DLD1 (cell line): ENCODE measurements around the gene CERK.
"Not testable (repeated sequence)": the region's sequence is repeated elsewhere in the genome, so short reads cannot be mapped to it uniquely, and the experiment has no call there.

Experiments
- in situ Hi-C: cut with HindIII; loops from 2 replicates; pipeline ENCODE4 v1.10.0; 2017; ENCODE audit warnings: low sequenced_read_pairs

CERK gene

DNA sequence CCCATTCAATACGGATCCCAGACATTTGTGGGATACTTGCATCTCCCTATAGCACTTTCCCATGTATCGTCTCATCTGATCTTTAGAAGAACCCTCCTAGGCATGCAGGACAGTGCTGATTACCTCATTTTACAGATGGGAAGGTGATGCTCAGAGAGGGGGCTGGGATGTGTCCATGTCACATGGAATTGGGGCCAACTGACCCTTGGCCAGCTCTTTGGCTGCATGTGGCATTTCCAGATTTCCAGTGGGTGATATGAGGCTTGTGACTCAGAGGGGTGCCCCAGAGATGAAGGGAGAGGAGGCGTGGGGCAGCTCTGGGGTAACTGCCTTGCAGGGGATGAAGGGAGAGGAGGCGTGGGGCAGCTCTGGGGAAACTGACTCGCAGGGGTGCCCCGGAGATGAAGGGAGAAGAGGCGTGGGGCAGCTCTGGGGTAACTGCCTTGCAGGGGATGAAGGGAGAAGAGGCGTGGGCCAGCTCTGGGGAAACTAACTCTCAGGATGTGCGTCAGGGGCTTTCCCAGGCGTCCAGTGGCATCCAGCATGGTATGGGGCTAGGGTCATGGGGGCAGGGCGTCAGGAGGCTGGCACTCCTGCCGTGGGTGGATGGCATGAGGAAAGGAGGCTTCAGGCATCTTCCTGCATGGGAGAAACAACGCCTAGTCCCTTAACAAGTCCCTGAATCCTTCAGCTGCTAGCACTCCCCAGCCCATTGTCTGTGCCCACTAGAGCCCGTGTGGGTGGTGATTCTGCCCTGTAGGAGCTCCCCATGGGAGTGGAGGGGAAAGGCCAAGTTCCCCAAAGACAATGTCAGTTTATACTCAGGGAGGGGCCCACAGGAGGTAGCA, 11.9 kb upstream of the CERK start:
- in situ Hi-C loops: no loop called here

DNA sequence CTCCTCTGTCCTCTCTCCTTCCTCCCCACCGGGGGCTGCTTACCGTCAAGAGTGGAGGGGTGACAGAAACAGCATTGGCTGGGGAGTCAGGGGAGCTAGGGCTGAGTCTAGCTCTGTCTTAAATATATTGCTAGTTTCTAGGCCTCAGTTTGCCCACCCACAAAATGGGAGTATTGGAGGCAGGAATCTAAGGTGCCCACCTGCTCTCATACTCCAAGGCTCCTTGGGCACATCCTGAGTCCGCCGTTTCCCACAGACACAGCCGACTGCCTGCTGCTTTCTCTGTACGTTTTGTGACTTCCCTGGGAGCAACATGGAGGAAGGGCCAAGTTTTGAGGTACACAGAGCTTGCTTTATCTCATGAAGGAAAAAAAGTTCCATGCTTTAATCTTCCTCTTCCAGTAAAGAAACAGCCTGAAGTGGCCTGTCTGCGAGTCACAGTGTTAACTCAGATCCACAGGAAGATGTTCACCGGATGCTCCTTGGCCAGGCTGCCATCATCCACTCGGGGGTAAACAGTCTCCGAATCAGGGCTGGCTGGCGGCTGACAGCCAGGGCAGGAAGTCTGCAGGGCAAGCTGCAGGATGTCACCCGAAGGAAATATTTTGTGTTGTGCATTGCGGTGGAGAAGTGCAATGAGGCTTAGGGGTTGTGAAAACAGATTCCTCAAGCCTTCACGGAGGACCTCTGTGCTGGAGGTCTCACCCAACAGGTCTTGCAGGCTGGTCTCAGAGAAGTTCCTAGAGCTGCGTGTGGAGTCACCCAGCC, 11.0 kb upstream of the CERK start:
- in situ Hi-C loops: no loop called here

DNA sequence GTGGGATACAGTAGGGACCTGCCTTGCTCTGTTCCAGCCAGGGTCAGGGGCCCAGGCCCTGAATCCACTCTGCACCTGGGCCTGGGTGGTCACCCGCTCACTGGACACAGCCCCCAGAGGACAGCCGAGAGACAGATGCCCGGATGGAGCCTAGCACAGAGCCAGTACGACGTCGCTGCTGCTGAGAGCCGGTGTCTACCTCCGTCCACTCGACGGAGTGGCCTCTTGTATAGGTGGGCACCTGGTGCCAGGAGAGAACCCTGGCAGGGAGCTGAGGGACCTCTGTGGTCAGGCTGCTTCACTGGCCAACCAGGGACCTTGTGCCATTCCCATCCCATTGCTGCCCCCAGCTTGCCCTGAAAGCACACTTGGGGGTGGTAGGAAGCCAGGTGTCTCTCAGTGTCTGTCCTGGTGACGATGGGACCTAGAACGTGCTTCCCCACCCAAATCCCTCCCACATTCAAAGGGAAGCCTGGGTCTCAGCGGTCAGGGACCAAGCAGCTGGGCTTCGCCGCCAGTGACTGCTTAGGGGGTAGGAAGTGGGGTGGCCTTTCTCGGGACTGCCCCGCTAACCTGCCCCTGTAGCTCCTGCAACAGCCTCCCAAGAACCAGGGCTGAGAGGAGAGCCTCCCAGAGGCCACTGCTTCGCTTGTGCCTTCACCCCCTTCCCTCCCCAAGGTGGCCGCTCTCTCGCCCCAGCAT, 10.3 kb upstream of the CERK start:
- in situ Hi-C loops: no loop called here

DNA sequence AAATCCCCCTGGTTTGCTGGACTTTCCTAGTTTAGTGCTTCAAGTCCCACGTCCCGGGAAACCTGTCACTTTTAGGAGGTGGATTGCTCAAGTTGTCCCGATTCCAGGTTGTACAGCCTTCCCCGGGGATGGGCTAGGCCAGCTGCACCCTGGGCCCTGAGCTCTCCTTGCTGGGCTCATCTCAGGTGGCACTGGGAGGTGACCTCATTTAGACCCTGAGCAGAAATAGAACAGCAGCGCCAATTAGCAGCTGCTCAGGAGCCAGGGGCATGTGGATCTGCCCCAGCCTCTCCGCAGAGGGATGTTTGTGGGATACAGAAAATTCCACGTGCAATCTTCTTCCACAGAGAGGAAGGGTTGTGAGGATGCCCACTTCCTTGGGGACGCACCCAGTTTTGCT, 9.6 kb upstream of the CERK start:
- in situ Hi-C loops: no loop called here

DNA sequence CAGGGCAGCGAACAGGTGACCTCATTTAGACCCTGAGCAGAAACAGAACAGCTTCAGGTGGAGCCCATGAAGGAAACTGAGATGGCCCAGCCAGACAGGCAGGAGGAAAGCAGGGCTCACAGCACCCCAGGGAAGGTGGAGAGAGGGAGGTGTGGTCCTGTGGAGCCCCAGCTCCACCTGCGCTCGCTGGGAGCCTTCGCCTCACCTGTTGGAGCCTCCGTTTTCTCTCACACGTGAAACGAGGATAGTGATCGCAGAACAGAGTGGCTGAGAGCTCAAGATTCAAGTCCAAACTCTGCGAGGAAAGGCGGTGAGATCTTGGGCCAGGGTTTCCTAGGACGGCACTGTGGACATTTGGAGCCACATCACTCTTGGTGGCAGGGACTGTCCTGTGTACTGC, 8.6 kb upstream of the CERK start:
- in situ Hi-C loops: no loop called here

DNA sequence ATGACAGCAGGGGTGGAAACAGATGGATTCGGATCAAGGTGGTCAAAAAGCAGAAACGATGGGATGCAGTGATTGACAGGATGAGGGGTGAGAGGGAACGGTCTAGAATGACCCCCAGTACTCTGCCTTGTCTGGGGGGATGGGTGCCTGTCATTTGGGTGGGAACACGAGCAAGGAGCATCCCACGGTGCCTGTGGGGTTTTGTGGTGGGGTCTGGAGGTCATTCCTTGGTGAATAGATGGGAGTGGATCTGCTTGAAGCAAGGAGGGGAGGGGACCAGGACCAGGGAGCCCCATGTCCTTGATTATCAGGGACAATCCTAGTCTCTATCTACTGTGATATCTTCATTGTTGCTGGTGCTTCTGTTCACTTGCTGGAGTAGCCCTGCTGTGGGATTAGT, 8.1 kb upstream of the CERK start:
- in situ Hi-C loops: no loop called here

DNA sequence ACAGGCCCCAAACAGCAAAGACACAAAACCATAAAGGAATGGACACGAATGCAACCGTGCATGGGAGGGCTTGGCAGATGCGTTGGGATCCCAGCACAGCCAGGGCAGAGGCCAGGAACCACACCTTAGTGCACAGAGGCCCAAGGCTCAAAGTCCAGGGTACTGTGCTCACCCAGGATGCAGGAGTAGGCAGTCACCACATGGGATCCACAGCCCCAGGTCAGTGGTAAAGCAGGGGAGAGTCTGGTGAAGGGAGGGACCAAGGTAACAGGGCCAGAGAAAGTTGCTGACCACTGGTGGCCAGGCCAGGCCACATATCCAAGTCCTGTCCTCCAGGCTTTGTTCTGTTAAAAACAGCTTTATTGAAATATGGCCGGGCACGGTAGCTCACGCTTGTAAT, 6.5 kb upstream of the CERK start:
- in situ Hi-C loops: no loop called here

DNA sequence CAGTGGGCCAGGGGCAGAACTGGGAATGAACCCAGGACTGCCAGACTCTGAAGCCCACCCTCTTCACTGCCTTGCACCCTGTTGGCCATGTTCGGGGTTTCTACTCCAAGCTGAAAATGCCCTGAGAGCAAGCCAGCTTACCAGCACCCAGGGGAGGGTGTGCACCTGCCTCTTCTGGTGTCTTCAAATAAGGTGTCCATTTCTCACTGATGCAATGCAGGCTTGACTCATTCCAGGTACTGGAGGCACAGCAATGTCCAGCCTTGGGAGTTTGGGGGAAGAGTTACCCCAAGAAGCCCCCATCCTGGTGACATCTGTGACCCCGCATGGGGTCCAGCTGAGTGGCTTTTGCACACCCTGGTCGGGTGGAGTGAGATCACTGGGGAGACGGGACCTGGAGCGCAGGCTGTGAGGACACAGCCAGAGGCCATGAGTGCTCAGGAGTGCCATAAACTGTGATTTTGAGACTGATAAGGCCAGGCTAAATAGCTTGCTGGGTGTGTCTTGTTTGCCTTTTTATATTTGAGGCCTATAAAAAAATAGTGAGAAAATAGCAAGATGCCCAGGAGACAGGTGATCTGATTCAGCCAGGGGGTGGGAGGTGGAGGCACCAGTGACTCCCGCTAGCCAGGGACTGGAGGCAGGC, 4.6 kb upstream of the CERK start:
- in situ Hi-C loops: no loop called here

DNA sequence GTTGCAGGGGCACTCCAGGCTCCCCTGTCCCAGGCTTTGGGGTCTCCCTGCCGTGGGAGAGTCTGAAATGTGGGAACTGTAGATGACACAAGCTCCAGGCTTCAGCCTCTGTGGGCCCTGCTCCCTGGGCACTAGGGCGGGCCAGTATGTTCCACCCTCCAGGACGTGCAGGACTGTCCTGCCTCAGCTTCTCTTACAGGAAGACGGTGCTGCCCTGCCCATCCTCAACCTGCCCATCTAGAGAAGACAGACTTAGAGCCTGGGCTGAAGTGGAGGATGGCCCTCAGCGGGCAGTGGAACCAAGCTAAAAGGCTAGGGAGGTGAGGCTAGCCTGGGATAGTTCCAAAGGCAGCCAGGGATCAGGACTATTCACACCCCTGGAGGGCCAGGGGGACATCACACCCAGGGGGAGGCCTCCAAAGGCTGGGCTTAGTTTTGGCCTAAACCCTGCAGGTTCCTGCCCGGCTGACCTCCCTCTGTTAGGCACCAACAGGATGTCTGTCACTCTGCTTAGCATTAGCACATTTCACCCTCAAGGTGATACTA, 4.0 kb upstream of the CERK start:
- in situ Hi-C loops: no loop called here

DNA sequence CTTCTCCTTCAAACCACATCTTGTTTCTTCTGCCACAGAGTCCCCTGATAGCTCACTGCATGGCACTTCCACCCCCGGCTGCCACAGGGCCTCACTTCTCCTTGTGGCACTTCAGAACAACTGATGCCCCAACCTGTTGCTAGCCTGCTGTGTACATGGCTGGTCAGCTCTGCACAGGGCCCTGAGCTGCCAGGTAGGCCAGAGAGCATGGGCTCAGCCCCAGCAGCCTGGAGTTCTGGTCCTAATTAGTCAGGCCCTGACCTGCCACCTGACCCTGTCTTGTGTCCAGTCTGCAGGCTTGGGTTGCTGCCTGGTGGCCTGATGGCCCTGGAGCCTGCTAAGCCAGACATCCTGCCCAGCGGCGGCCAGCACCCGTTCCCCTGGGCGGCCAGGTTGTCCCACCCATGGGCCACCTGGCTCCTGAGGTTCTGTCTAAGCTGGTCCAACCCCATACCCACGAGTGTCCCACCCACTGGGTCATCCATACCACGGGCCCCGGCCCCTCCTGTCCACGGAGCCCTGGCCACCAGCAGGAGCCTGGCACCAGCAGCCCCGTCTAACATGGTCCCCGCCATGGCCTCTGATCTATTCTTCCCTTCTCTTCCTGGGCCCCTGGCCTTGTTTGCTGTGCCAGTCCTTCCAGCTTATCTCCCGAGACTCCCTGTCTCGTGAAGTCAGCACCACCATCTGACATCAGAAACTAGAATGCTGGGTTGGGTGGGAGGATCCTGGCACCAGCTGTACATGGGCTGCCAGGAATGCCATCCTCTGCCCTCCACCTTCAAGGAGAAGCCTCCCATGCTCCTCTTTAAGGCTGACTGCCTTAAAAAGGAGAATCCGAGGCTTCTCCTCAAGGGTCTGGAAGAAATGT, 3.1 kb upstream of the CERK start:
- in situ Hi-C loops: no loop called here

DNA sequence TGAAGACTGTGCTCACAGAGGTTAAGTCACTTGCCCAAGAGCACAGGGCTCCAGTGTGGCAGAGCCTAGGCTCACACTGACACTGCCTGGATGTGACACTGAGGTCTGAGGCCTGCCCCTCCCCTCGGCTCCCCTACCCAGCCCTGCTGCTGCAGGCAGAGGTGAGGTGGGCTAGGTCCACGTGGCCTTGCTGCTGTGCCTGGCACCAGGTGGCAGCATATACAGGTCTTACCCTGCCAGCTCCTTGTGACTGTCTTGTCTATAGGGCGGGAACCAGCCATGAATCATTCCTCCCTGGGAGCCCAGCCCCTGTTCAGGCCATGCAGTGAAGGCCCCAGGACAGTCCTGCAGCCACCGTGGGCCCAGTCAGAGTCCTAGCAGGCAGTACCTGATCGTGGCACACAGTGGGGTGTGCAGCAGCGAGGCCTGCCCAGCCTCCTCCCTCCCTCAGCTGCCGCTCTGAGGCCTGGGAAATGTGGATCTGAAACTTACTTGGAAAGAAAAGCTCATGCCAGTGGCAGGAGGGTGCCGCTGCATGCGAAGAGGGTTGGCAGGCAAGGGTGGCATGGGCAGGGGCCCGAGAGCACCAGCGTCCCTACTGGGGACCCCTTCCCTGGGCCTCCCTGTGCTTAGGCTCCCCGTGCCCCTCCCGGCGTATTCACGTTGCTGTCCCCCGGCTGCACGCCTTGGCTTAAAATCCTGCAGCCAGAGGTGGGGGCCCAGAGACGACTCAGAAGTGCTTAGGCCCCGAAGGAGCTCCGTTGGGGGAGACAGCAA, 1.2 kb upstream of the CERK start:
- in situ Hi-C loops: no loop called here

DNA sequence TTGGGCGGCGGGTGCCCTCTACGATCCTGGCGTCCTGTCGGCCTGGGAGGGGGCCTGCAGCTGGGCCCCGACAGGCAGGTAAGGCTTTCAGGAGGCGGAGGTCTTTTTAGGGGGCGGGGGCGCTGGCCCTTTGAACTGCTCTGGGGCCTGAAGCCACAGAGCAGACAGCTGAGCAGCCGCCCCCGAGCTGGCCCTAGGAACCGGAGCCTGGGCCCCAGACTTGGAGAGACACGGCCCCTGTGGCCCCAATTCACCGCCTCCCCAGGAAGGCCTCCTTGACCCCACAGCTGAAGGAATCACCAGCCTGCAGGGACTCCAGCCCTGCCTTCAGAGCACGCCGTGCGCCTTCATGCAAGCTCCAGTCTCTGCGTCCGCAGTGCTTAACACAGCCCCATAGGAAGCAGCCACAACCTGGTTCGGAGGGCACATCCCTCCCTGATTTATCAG, 618 bp upstream of the CERK start:
- in situ Hi-C loops: no loop called here

DNA sequence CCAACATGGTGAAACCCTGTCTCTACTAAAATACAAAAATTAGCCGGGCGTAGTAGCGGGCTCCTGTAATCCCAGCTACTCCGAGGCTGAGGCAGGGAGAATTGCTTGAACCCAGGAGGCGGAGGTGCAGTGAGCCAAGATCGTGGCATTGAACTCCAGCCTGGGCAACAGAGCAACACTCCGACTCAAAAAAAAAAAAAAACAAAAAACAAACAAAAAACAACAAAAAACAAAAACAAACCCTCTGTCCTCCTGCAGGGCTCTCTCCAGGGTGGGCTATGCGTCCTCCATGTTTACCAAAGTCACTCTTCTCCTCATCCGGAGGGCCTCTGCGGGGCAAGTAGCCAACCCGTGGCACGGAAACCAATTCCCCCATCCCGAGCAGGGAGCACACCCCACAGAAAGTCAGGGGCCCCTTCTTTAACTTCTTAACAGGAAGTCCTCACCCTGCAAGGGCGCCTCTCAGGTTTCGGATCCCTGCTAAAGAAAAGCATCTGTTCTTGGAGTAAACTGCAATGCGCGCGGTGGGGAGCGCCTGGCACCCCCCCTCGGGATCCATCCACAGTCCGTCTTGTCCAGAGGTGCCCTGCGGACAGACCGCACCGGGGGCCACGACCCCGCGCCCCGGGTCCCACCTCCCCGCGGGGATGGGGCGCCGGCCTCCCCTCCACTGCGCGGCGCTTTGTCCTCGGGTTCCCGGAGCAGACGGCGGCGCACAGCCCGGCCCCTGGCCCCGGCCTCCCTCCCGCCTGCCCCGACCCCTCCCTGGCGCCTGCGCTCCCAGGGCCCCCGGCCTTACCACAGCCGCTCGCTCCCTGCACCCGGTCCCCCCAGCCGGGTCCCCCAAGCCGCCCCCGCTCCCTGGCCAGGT, 712 bp downstream of the CERK start:
- in situ Hi-C loops: no loop called here

DNA sequence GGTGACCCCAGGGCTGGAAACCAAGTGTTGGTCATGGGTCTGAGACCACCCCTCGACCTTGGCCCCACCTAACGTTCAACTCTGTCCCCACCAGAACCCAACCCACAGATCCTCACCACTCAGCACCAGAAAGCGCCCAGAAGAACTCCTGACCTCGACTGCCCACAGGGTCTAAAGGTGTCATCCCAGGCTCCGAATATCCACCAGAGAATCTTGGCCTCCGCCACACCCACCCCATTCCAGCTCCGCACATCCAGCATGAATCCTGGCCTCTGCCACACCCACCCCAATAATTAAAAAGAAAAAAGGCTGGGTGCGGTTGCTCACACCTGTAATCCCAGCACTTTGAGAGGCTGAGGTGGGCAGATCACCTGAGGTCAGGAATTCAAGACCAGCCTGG, 1.3 kb downstream of the CERK start:
- in situ Hi-C loops: no loop called here

DNA sequence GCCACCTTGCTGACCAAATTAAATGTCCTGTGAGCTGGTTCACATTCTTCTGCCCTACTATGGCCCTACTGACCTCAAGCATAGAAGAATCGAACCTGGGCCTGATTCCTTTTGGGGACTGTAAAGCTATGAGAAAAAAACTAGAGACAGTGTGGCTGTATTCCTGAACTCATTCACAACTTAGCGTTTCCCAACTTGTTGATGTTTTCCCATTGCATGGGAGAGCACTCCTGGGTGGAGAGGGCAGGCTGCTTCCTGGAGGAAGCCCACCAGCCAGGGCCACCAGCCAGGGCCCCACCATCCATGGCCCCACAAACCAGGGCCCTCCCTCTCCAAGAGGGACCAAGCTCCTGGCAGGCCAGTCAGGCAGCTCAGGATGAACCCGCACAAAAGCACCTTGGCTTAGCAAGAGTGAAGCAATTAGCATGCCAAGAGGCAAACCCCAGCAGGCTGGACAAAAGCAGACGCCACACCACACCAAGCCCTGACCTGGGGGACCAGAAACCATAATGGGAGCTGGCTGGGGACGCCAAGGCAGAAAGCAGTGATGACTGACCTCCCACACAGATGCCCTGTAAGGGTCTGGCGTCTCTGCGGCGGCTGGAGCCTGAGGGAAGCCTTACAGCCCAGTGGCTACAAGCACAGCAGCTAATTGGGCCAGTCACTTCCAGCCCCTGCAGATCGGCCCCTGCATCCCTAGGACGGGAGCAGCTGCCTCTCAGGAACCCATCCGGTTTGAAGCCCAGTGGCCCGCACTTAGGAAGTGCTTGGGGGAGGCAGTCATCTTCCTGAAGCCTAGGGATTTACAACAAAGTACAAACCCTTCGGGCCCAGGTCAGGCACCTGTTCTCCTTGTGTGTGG, 2.1 kb downstream of the CERK start:
- in situ Hi-C loops: no loop called here

DNA sequence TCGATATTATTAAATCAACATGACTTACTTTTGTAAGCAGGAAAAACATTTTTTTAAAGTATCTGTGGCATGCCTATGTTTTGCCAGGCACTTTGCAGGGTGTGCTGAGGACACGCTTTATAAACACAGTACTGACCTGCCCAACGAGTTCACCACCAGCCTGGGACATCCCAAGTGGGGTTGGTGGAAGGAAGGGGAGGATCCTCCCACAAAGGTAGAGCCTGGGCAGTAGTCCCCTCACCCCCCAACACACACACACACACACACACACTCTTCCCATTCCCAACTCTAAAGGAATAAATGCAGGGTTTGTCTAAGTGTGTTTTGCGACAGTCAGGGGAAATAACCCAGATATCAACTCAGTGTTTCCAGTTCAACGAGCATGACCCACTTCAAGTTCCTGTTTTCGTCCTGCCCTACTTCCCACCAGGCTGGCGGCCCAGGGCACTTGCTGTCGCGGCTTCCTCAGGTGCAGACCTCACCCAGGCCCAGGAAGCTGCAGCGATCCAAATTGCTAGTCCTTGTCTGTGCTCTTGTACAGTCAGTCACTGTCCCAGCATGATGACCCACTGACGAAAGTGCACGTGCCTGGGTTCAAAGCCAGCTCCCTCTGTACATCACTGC, 3.1 kb downstream of the CERK start:
- in situ Hi-C loops: no loop called here

DNA sequence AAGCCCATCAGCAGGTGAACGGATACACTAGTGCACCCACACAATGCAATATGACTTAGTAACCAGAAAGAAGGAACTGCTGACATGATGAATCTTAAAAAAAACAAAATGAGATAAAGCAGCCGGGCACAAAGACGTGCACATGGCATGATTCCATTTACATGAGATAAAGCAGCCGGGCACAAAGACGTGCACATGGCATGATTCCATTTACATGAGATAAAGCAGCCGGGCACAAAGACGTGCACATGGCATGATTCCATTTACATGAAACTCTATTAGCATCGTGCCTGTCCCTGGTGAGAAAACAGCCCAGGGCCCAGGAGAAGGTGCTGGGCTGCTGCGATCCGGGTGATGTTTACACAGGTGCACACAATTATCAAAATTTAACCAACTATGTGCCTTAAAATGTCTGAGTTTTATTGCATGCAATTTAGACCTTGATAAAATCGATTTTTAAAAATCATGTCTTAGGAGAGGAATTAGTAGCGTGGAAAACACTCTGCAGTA, 3.8 kb downstream of the CERK start:
- in situ Hi-C loops: not testable (repeated sequence)
